Endodermal cell (in vitro differentiated cells): ENCODE measurements around the gene CACNA2D4. TPM values are rescaled to one million over a fixed set of nuclear protein-coding genes. Genes with fewer than 3 reads are reported as not detected.

ENCODE experiments used
- DNase-seq: peaks from one replicate; pipeline ENCODE4 v3.0.0-alpha.2; 2017
- H3K27ac ChIP-seq: 2 replicates; pipeline ENCODE4 v1.5.1; 2013; ENCODE audit warnings: mild to moderate bottlenecking, low read depth, low read length, moderate library complexity
- H3K27me3 ChIP-seq: 2 replicates; pipeline ENCODE4 v1.6.1; 2013; ENCODE audit warnings: mild to moderate bottlenecking, low read length, moderate library complexity; ENCODE audit not compliant: insufficient read depth, control insufficient read depth, poor library complexity, severe bottlenecking
- H3K36me3 ChIP-seq: 2 replicates; pipeline ENCODE4 v1.7.0; 2013; ENCODE audit warnings: mild to moderate bottlenecking, low read length, moderate library complexity; ENCODE audit not compliant: control insufficient read depth, insufficient read depth
- H3K4me1 ChIP-seq: one replicate; pipeline ENCODE4 v1.7.0; 2013; ENCODE audit warnings: low read length; ENCODE audit not compliant: control insufficient read depth, insufficient read depth
- H3K4me3 ChIP-seq: 2 replicates; pipeline ENCODE4 v1.5.1; 2013; ENCODE audit warnings: mild to moderate bottlenecking, low read length, moderate library complexity
- H3K9ac ChIP-seq: 2 replicates; pipeline ENCODE4 v1.6.1; 2013; ENCODE audit warnings: mild to moderate bottlenecking, low read length, moderate library complexity; ENCODE audit not compliant: poor library complexity, severe bottlenecking; ENCODE audit errors: extremely low read depth
- H3K9me3 ChIP-seq: 2 replicates; pipeline ENCODE4 v1.6.1; 2013; ENCODE audit warnings: mild to moderate bottlenecking, low read length, moderate library complexity; ENCODE audit not compliant: control insufficient read depth
- H3K27ac Mint-ChIP-seq: 2 replicates; pipeline ENCODE4 v1.8.0; 2020; ENCODE audit warnings: mixed read lengths
- H3K27me3 Mint-ChIP-seq: 2 replicates; pipeline ENCODE4 v1.8.0; 2021; ENCODE audit warnings: mild to moderate bottlenecking, mixed read lengths; ENCODE audit not compliant: insufficient read depth
- H3K36me3 Mint-ChIP-seq: 2 replicates; pipeline ENCODE4 v1.8.0; 2020; ENCODE audit warnings: low read depth, mixed read lengths
- H3K4me1 Mint-ChIP-seq: 2 replicates; pipeline ENCODE4 v1.8.0; 2020; ENCODE audit warnings: mixed read lengths
- H3K4me3 Mint-ChIP-seq: 2 replicates; pipeline ENCODE4 v1.8.0; 2020; ENCODE audit warnings: mild to moderate bottlenecking, moderate library complexity, mixed read lengths
- H3K9me3 Mint-ChIP-seq: 2 replicates; pipeline ENCODE4 v1.8.0; 2020; ENCODE audit warnings: mild to moderate bottlenecking, mixed read lengths
- CTCF ChIP-seq: fragments of 200-600 bp; sonication (generic); conservative IDR thresholded peaks from 2 replicates; pipeline ENCODE4 v1.5.0; 2021; ENCODE audit warnings: antibody characterized with exemption, mild to moderate bottlenecking
- WGBS, 2 experiments: methylation state at CpG; one replicate each; pipeline versions ENCODE4 v1.1.5 to v1.1.7; 2013; ENCODE audit warnings: missing lambda C conversion rate in 2 of 2, mixed read lengths in 1 of 2; ENCODE audit not compliant: insufficient coverage in 1 of 2, insufficient read length in 1 of 2; 5-methylcytosine and 5-hydroxymethylcytosine counted together
- total RNA-seq, 2 donors: library from RNA; stranded (reverse); fragmentation: NEBNext Ultra II Directional in 1 of 2; extraction: Animal tissue kit (Norgen Biotek cat#: 25700) in 1 of 2; gene quantifications; 2 replicates in 1 of 2; 3 replicates in 1 of 2; pipeline ENCODE4 v1.2.1, GENCODE V29; 2021

The CACNA2D4 gene
- total RNA-seq, 2 donors from 2014 or later = 4.3 to 5.7 TPM

DNA sequence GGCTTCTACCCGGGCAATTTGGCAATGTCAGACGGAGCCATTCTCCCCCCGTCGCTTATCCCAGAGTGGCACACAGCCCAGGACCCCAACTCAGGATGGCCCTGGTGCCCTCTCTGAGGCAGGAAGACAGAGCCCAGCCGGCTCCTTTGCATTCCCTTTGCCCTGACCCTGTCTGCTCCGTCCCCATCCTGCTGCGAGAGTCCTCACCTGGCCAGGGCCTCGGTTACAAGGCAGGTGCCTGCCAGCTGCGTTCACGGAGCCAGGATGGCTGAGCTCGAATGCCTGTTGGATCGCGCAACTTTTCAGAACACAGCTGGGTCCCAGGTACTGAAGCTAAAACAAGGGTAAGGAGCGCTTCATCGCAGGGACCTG, 79.5 kb downstream of the CACNA2D4 start:
- no peak overlapping the region for H3K4me3 Mint-ChIP-seq
- no peak for DNase-seq
- H3K27me3 ChIP-seq = peaks cover under 1% of the 10 kb centered on the region
- no peak overlapping the region for H3K27ac ChIP-seq
- H3K9ac ChIP-seq = no peak overlapping the region
- H3K27me3 Mint-ChIP-seq = peaks cover 3% of the 10 kb centered on the region
- H3K36me3 Mint-ChIP-seq = no peaks in the 10 kb centered on the region
- no peaks in the 10 kb centered on the region for H3K9me3 Mint-ChIP-seq
- no peak for TF ChIP-seq CTCF
- H3K4me1 Mint-ChIP-seq = peaks cover 7% of the 10 kb centered on the region
- no peaks in the 10 kb centered on the region for H3K9me3 ChIP-seq
- H3K36me3 ChIP-seq = no peaks in the 10 kb centered on the region
- H3K4me1 ChIP-seq = no peaks in the 10 kb centered on the region
- no peak overlapping the region for H3K4me3 ChIP-seq
- 89 to 90% methylated on average over 15 of the region's 15 CpGs for WGBS, 2 experiments
- no peak overlapping the region for H3K27ac Mint-ChIP-seq

DNA sequence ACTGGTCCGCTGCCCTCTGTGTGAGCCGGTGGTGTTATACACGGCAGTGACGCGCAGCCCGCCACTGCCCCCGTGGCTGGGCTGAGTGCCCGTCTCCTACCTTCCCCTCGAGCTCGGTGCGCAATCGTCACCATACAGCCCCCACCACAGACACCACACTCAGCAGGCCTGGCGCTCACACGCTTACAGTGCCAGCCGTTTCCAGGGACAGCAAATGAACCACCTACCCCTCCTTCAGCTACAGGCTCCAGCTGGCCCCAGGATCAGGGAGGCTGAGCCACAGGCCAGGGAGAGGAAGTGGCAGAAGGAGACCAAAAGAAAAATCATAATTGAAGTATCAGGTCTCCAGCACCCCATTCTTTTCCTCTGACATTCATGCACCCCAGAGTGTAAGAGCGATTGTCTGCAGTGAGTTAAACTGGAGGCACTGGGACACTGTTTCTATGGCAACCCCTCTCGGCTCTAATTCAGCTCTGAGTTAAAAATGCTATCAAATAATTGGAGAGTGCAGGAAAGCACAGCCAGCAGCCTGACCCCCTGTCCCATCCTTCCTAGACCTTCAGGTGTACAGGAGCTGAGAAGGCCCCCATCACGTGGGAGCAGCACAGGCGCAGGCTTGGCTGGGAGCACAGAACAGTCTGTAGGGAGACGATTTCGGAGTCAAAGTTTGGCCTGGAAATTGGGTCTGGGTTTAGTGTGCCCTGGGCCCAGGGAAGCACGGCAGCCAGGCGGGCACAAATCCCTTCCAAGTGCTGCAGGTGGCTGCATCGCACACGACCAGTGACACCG, 80.1 kb downstream of the CACNA2D4 start:
- Histone ChIP-seq H3K36me3 (no peaks in the 10 kb centered on the region), H3K4me3 (no peak overlapping the region), H3K4me1 (no peaks in the 10 kb centered on the region), H3K9me3 (no peaks in the 10 kb centered on the region), H3K9ac (no peak overlapping the region), H3K27me3 (peaks cover 6% of the 10 kb centered on the region), H3K27ac (peak overlapping the region; percentile 77)
- no peak overlapping the region for H3K4me3 Mint-ChIP-seq
- H3K4me1 Mint-ChIP-seq = peaks cover 6% of the 10 kb centered on the region
- WGBS, 2 experiments = 90 to 99% methylated on average over 17 to 26 of the region's 26 CpGs
- no peaks in the 10 kb centered on the region for H3K9me3 Mint-ChIP-seq
- no peaks in the 10 kb centered on the region for H3K36me3 Mint-ChIP-seq
- H3K27me3 Mint-ChIP-seq = peaks cover 8% of the 10 kb centered on the region
- TF ChIP-seq CTCF = no peak
- no peak overlapping the region for H3K27ac Mint-ChIP-seq
- peak; percentile 47 for DNase-seq

DNA sequence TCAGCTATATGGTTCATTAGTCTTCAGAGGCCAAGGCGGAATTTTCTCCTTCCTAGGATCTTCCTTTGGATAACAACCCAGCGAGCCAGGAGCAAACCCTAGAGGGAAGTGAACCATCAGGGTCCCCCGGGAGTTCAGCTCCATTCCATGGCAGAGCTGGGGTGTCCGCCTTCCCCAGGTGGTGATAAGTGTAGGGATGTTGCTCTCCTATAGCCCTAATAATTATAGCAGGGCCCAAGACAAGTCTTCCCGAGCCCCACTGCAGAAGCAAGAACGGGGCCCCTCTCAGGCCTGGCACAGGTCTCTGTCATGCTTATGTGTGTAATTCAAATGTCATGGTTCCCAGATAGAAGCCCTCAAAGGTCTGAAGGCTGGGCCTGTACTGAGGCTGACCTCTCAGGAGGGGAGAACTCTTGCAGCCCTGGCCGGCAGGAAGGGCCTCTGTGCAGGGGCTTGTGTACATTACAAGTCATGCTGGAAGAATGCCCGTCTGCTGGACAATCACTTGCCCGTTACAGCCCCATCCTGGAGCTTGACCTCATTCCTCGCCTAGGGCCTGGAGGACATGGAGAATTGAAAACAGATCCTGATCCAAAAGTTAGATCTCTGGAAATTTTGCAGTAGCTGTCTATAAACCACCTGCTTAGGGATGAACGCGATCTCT, 80.8 kb downstream of the CACNA2D4 start:
- Mint-ChIP-seq H3K9me3 (no peaks in the 10 kb centered on the region), H3K27ac (no peak overlapping the region), H3K4me1 (peaks cover 4% of the 10 kb centered on the region), H3K4me3 (no peak overlapping the region), H3K27me3 (peaks cover 12% of the 10 kb centered on the region), H3K36me3 (no peaks in the 10 kb centered on the region)
- no peak for TF ChIP-seq CTCF
- Histone ChIP-seq H3K27ac (peak overlapping the region; percentile 77), H3K4me3 (no peak overlapping the region), H3K9me3 (no peaks in the 10 kb centered on the region), H3K9ac (no peak overlapping the region), H3K36me3 (no peaks in the 10 kb centered on the region), H3K4me1 (no peaks in the 10 kb centered on the region), H3K27me3 (peaks cover 7% of the 10 kb centered on the region)
- WGBS, 2 experiments = 78 to 88% methylated on average over 8 to 12 of the region's 12 CpGs
- no peak for DNase-seq
